Stimulated activated CD4-positive, alpha-beta T cell treated with anti-CD3 and anti-CD28 coated beads, Interleukin-12 subunit alpha, Interleukin-12 subunit beta, amount 100 ng/mL, for 4 hours (primary cell): ENCODE measurements around the gene AP1S3.
"Not testable (repeated sequence)": the region's sequence is repeated elsewhere in the genome, so short reads cannot be mapped to it uniquely, and the experiment has no call there.

Source experiments
- DNase-seq: peaks from one replicate; pipeline ENCODE4 v3.0.0-alpha.2; 2020

AP1S3 gene

DNA sequence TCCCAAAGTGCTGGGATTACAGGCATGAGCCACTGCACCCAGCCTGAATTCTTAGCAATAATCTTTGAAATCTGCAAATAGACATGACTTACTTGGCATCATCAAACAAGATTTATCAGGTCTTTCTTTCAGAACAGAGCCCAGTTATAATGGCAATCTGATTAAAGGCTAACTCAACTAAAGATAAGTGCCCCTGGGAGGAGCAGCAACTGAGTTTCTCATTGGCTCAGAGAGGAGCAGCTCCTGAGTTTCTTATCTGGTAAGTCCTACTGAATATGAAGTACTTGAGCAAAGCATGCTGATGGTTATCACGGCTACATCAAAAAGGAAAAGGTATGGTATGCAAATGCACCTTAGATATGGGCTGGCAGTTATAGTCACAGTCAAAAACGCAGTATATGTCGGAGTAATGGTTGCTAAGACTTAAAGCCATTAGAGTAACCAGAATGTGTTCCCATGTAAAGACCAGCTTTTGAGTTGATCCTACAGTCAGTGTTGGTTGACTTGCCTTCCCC, 15.0 kb upstream of the AP1S3 start:
- DNase-seq = no peak

DNA sequence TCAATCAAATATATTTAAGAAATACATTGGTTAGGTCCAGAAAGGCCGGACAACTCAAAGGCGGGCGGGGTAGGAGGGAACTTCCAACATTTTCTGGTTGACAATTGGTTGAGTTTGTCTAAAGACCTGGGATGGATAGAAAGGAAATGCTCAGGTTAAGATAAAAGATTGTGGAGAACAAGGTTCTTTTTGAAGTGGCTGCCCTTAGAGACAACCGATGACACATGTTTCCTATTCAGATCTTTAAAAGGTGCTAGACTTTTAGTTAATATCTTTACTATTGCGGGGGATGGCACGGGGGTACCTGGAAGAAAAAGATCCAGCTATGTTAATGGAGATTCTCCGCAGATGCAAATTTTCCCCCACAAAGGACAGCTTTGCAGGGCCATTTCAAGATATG, 10.0 kb upstream of the AP1S3 start:
- no peak for DNase-seq

DNA sequence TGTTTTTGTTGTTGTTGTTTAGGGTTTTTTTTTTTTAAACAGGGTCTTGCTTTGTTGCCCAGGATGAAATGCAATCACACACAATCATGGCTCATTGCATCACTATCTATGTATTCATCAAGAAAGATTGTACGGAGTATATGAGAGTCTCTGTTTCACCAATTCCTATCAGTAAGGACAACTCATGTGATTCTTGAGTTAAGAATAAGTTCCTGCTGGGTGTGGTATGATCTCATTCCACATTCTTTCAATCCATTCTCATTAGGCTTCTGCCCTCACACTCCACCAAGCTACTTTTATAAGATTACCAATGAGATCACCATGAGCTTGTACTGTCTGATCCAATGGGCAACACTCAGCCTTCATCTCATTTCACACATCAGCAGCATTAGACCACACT, 9.1 kb upstream of the AP1S3 start:
- DNase-seq = no peak

DNA sequence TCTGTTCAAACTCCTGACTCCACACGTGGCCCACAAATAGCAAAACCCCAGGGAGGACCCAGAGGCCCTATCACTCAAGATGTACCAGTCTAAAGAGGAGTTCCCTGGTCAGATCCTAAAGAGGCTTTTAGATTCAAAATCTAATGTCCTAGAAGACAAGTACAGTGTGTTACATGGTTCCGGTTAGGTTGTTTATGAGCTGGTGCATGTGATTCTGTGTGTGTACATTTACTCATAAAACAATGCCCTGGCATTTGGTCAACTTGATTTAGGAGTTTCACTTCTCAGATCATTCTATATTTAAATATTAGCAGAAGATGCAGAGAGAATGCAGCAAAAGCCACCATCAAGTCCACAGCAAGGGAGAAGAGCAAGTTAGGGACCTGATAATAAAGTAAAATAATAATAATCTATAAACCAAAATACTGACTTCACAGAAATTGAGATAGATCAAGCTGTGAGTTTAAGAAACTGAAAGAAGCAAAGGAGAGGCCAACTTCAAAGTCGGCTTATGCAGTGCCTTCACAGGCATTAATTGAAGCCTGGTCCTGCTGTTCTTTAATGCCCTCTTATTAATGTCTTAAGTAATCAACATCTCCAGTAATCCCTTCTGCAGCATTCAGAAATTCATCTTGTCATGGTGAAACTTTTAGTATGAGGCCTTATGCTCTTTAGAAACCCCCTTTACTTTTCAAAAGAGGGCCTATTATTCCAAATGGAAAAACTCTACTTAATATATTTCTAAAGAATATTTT, 4.2 kb upstream of the AP1S3 start:
- DNase-seq = no peak

DNA sequence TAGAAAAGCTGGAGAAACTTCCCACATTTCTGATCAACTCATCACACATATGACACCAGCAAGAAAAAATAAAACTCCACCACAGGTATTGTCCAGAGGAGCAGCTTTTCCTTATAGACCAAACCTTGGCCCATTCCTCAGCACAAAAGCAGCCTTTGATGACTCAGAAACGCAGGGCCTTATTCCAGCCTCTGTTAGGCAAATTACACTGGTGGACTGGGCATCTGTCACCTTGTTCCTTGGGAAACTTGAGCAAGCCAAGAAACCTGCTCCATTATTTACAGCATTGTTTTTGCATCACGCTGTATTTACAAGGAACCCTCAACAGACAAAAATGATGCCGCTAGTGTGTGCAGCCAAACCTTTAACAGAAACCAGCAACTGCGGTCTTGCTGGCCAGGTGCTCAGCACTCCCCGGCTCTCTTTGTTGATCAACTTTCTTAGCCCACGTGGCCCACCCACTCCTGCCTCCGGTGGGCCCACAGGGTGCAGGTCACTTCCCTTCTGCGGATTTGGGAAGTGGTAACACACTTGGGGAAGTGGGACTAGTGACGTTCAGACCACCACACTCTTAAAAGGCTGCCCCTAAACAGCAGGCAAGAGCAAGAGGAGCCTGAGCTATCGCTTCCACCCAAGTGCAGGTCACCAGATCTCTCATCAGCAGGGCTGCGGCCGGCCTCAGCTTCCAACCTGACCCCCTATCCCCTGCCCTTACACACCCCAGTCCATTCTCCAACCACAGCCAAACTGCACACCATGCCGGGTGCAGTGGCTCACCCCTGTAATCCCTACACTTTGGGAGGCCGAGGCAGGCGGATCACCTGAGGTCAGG, 1.5 kb downstream of the AP1S3 start:
- no peak for DNase-seq

DNA sequence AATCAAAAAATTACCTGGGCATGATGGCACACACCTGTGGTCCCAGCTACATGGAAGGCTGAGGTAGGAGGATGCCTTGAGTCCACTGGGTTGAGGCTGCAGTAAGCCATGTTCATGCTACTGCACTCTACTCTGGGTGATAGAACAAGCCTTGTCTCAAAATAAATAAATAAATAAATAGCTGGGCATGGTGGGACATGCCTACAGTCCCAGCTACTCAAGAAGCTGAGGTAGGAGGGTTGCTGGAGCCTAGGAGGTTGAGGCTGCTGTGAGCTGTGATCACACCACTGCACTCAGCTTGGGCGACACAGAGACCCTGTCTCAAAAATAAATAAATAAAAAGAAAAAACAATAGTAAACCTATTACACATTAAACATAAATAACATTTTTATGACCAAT, 3.0 kb downstream of the AP1S3 start:
- no peak for DNase-seq

DNA sequence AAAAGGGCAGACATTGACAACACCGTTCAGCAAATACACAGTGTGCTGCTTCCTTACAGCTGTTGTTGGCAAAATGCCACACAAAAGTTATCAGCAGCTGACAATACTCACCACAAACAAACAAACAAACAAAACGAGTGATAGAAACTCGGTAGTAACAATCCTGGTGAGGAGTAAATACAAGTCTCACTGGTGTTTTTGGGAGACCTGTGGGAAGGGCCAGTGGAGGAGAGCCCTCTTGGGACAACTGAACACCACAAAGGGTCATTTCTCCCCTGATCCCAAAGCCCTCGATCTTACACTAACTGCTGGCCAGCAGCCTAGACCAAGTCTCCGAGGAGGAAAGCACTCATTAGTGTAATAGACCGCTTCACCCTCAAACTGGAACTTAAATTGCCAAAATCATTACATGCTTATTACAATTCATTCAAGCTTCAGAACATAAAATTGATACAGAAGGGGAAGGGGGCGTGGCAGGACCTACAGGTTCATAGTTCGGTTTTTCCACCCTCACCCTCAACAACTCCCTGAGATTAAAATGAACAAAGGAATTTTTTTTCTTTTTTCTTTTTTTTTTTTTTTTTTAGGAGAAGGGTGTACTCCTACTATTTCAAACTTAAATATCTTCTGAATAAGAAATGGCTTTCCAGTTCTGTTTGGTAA, 5.0 kb downstream of the AP1S3 start:
- DNase-seq = no peak

DNA sequence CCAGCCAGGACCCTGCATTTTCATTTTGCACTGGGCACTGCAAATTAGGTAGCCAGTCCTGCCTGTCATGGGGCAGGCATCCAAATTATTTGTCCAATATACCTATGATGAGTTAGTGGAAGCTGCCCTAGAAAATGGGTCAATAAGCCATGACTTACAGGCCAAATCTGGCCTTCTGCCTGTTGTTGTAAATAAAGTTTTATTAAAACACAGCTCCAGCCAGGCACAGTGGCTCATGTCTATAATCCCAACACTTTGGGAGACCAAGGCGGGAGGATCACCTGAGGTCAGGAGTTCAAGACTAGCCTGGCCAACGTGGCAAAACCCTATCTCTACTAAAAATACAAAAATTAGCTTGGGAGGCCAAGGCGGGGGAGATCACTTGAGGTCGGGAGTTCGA, 8.3 kb downstream of the AP1S3 start:
- no peak for DNase-seq

DNA sequence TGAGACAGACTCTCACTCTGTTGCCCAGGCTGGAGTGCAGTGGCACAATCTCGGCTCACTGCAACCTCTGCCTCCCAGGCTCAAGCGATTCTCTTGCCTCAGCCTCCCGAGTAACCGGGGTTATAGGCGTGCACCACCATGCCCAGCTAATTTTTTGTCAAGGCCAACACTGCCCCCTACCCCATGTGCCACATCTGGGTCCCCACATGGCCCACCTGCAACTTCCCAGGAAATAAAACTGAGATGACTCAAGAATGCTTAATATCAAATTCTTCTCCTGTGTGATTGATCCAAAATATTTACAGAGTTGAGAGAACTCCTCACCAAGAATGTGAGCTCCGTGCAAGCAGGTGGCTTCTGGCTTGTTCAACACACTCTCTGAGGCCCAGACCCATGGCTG, 9.1 kb downstream of the AP1S3 start:
- no peak for DNase-seq

DNA sequence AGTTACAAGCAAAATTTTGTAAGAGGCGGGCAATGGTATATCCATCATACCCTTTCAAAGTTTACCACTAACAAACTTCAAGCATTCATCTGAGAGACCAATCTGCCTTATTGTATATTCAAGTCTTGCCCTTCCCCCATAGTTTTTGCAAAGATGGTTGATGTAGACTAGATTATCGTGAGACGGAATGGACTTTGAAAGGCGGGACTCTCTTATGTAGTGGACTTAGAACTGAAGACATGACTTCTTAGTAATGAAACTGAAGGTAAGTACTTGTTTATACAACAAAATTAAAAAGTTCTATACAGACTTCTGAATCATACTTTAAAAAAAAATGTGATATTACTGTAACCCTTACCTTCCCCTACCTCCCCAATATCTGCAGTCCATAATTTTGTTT, 10.4 kb downstream of the AP1S3 start:
- no peak for DNase-seq

DNA sequence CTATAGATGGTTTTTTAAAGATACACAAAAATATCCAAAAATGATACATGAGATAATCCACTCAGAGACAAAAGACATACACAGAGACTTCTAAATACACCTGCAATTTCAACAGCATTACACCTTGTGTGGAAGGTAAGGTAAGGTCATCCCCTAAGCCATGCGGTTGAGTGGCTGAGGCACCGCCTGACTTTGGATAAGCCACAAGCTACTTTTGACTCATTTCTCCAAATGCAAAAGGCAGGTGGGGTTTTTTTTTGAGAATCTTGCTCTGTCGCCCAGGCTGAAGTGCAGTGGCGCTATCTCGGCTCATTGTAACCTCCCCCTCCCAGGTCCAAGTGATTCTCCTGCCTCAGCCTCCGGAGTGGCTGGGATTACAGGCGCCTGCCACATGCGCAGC, 13.1 kb downstream of the AP1S3 start:
- no peak for DNase-seq

DNA sequence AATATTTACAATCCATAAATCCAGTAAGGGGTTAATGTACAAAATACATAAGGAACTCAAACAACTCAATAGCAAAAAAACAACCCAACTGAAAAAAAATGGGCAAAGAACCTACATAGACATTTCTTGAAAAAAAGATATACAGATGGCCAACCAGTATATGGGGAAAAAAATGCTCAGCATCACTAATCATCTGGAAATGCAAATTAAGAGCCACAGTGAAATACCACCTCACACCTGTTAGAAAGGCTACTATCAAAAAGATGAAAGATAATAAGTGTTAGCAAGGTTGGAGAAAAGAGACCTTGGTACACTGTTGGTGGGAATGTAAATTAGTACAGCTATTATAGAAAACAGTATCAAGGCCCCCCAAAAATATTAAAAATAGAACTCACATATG, 14.6 kb downstream of the AP1S3 start:
- DNase-seq = no peak

DNA sequence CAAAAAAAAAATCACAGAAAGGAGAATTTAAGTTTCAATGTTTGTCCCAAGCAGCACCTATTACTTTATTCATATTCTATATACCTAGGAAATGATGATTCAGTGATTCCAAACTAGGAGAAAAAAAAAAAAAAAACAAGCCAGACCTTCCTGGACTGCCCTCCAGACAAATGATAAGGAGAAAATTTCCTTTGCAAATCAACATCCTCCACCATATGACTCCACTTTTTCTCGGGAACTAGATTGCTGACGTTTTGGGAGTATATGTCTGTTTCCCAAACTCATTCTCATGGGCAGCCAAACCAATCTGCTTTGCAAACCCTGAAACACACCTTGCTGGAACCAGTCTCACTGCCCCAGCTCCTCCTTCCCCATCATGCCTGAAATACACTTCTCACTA, 16.8 kb downstream of the AP1S3 start:
- DNase-seq = no peak

DNA sequence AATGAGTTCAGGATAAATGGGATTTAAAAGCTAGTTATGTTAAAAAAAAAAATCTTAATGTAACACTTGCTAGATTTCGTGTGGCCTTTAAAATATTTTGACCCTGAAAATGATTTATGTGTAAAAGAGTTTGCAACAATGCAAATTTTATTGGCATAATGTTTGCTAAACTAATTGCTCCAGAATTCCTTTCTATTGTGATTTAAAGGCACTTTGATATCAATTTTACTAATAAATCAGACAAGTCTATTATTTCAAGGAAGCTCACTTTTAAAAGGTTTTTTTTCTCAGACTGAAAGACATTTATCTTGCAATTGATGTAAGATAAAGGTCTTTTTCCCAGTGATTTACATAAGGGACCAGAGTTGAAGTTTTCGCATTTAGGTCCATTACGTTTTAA, 17.5 kb downstream of the AP1S3 start:
- DNase-seq = no peak

DNA sequence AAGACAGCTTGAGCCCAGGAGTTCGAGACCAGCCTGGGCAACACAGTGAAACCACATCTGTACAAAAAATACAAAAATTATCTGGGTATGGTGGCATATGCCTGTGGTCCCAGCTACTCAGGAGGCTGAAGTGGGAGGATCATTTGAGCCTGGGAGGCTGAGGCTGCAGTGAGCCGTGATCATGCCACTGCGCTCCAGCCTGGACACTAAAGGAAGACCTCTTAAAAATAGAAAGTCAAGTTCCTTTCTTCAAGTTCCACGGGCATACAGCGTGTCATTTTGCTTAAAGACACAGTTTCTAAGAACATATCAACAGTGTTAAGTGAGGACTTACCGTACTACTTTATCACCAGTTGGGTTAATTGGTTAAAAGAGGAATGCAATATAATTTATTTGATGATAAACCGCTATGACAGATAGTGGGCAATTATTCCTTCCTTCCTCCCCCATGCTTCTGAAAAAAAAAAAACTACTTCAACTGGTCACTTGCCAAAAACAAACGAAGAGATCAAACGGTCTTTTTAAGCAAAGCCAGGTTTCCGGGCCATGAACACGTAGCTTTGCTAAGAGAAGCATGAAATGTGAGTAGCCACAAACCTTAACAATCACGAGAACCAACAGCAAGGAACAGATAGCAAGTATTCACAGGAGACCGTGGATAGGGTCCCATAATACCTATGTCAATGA, 21.4 kb downstream of the AP1S3 start:
- DNase-seq = no peak

DNA sequence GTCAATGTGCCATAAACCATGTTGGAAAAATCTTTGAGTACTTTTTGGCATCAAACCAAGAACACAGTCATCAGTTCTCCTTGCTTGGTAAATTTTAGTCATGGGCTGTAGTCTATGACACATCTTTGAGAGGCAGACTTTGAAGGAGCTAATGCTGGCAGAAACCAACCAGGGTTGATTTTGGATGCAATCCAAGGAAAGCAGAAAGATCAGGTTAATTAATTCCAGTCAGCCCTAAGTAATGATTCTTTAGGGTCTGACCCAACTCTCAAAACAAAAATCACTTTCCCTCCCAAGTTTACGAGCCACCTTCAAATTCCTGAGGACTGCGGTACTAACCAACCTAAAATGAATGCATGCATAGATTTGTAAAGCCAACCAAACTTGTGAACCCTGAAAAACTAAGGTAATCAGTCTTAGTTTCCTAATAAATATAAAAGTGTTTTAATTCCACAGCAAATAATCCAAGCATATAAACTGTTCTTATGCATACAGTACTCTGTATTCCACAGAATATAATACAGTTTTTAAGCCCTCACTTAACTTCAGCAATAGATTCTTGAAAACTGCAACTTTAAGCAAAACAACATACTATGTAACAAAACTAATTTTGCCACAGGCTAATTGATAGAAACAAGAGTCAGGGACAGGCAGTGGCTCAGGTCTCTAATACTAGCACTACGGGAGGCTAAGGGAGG, 22.0 kb downstream of the AP1S3 start:
- DNase-seq = no peak

DNA sequence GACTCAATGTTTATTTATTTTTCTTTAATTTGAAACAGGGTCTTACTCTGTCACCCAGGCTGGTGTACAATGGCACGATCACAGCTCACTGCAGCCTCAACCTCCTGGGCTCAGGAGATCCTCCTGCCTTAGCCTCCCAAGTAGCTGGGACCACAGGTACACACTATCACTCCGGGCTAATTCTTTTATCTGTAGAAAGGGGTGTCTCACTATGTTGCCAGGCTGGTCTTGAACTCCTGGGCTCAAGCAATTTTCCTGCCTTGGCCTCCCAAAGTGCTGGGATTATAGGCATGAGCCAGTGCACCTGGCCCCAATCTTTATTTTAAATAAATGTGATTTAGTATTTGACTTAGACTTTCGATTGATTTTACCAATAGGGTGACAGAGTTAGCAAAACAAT, 22.6 kb downstream of the AP1S3 start:
- DNase-seq = not testable (repeated sequence)

DNA sequence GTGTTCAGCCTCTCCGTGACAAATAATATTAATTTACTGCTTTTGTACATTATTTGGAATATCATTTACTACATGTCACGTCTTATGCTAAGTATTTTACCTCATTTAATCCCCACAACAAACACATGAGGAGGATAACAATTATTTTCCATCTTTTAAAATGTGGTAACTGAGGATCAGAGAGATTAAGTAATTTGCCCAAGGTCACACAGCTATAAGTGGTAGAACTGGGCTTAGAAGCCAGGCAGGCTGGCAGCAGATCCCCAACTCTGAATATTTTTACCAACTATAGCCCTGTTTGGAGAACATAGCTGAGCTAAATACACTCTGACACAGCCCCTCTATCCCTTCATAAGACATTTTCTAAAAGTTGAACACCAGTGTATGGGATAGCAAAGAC, 24.1 kb downstream of the AP1S3 start:
- no peak for DNase-seq

DNA sequence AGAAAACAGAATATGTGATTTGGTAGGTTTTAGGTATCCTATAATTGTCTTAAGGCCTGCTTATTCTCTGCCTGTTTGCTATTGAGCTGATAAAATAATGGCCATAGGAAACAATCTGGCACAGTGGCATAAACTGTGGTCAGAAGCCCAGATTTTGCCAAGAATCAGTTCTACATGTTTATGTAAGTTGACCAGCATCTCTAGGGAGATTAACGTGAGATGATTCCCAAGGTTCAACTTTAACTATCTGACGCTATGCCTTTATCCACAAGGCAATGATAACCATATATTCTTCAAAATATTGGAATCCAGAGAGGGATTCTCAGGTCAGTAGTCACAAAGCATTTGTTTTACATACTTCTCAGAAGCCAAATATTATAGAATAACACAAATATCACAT, 25.6 kb downstream of the AP1S3 start:
- DNase-seq = no peak

DNA sequence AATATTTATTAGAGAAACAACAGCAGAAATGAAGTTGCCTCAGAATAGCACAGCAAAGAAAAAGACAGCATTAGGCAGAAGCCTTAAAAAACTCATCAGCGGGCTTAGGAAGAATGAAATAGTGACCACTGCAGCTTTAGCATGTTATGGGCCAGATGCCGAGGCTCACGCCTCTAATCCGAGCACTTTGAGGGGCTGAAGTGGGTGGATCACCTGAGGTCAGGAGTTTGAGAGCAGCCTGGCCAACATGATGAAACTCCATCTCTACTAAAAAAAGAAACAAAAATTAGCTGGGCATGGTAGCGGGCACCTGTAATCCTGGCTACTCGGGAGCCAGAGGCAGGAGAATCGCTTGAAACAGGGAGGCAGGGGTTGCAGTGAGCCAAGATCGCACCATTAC, 32.4 kb downstream of the AP1S3 start:
- no peak for DNase-seq

DNA sequence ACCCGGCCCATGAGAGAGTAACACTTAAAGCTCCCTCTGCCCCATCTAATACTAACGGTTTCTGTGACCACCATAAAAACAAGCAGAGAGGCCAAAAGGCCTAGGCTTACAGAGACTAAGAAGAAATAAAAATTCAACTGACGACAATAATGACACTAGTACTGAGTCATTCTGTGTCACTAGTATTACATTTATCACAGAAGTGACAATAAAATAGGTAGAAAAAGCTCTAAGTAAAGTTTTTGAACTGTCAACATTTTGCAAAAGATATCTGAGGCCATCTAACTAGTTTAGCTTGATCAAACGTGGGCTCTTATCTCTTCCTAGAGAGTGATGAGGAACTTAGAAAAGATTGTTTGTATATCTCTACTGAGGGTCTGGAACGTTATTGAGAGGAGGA, 35.6 kb downstream of the AP1S3 start:
- DNase-seq = no peak

DNA sequence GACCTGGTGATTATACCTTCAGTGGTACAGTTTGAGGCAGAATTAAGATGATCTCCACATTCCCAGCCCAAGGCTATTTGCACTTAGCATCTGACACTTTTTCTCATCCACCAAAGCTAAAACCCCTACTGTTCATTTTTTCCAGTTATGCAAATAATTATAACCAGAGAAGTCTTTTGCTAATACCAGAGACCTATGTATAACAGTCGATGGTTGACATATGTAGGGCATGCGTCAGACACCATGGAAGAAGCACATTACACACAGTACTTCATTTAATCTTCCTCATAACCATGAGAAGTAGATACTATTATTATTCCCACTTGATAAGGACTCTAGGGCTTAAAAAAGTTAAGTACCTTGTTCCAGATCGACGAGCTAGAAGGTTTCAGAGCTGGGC, 36.5 kb downstream of the AP1S3 start:
- DNase-seq = no peak
